GM23248 (cell line): ENCODE results near the gene GNAQ.
"Not testable (repeated sequence)": the region's sequence is repeated elsewhere in the genome, so short reads cannot be mapped to it uniquely, and the experiment has no call there.

Source experiments
- EZH2 ChIP-seq: fragments of 200-600 bp; sonication (generic); IDR thresholded peaks from 2 replicates; pipeline ENCODE4 v1.6.1; 2018; ENCODE audit warnings: antibody characterized with exemption, mild to moderate bottlenecking; ENCODE audit not compliant: insufficient read depth, poor library complexity, severe bottlenecking
- EZH2phosphoT487 ChIP-seq: fragments of 200-600 bp; sonication (generic); IDR thresholded peaks from 2 replicates; pipeline ENCODE4 v1.6.1; 2018; ENCODE audit warnings: antibody characterized with exemption, moderate library complexity, mild to moderate bottlenecking, low read depth; ENCODE audit not compliant: insufficient read depth

GRCh38 chr9:77760919-77761318, 270.7 kb downstream of the GNAQ start:
- not testable (repeated sequence) for TF ChIP-seq EZH2, EZH2phosphoT487
